A549 (cell line): Measurements from ENCODE around the gene MAN2C1. TPM values are rescaled to one million over a fixed set of nuclear protein-coding genes. Genes with fewer than 3 reads are reported as not detected.

ENCODE experiments used
- ATAC-seq, 2 experiments: fragments of 200-7000 bp in 1 of 2; fragments of >200 bp in 1 of 2; cut with Nextera tagmentation in 1 of 2; cut with Tn5 transposase in 1 of 2; 3 replicates each; pipeline versions ENCODE4 v1.8.0 to v1.9.1; 2018 to 2020; ENCODE audit warnings: mild to moderate bottlenecking in 1 of 2, moderate library complexity in 1 of 2
- CTCF ChIA-PET: fragments of 300-600 bp; sonication (Branson Sonifier 250); formaldehyde crosslinking; extraction: SDS; loops from one replicate; lab custom pipeline; 2021; ENCODE audit warnings: antibody characterized with exemption, inconsistent platforms; lab: Yijun Ruan, JAX
- POLR2A ChIA-PET: fragments of 350-600 bp; formaldehyde crosslinking; extraction: SDS; loops from one replicate; lab custom pipeline; 2021; ENCODE audit warnings: antibody characterized with exemption, inconsistent platforms; lab: Yijun Ruan, JAX
- DNase-seq, 2 experiments: peaks; one replicate each; pipeline versions ENCODE4 v3.0.0 to v3.0.0-alpha.2; 2011 to 2016; ENCODE audit warnings: low read depth in 1 of 2, low spot score in 1 of 2
- FAIRE-seq: peaks from 2 replicates; lab custom pipeline; 2011; peaks lifted over from hg19 to GRCh38; lab: Jason Lieb, UNC
- H3K27ac ChIP-seq, 2 experiments: fragments of >200 bp; sonication (Bioruptor Twin); formaldehyde crosslinking; 3 replicates each; pipeline ENCODE4 v1.5.1; 2016 to 2017
- H3K4me1 ChIP-seq: fragments of >200 bp; sonication (Bioruptor Twin); formaldehyde crosslinking; 3 replicates; pipeline ENCODE4 v1.6.1; 2016
- H3K4me2 ChIP-seq: fragments of >200 bp; sonication (Bioruptor Twin); formaldehyde crosslinking; 3 replicates; pipeline ENCODE4 v1.6.1; 2016
- H3K4me3 ChIP-seq: fragments of >200 bp; sonication (Bioruptor Twin); formaldehyde crosslinking; 3 replicates; pipeline ENCODE4 v1.5.1; 2016
- H3K9me3 ChIP-seq: fragments of >200 bp; sonication (Bioruptor Twin); formaldehyde crosslinking; 3 replicates; pipeline ENCODE4 v1.6.1; 2016
- BCL3 ChIP-seq: fragments of >200 bp; sonication (Bioruptor Twin); formaldehyde crosslinking; IDR thresholded peaks from 3 replicates; pipeline ENCODE4 v1.6.1; 2016
- CEBPB ChIP-seq, 2 experiments: fragments of >200 bp in 1 of 2; sonication (Bioruptor Twin) in 1 of 2; formaldehyde crosslinking in 1 of 2; IDR thresholded peaks; 2 replicates each; pipeline ENCODE4 v1.6.1; 2012 to 2016
- CHD2 ChIP-seq: fragments of 150-350 bp; IDR thresholded peaks from 2 replicates; pipeline ENCODE4 v1.6.1; 2014; ENCODE audit warnings: low read length; ENCODE audit not compliant: partially characterized antibody
- CTCF ChIP-seq: fragments of >200 bp; sonication (Bioruptor Twin); formaldehyde crosslinking; IDR thresholded peaks from 3 replicates; pipeline ENCODE4 v1.5.1; 2016
- EHF ChIP-seq: fragments of 250-450 bp; sonication (Bioruptor Pico); IDR thresholded peaks from 2 replicates; pipeline ENCODE4 v1.5.0; 2020; ENCODE audit warnings: mild to moderate bottlenecking
- ELK1 ChIP-seq: fragments of 150-350 bp; IDR thresholded peaks from 2 replicates; pipeline ENCODE4 v1.6.1; 2014; ENCODE audit warnings: low read depth, mild to moderate bottlenecking, low read length
- EP300 ChIP-seq, 2 experiments: fragments of >200 bp; sonication (Bioruptor Twin); formaldehyde crosslinking; IDR thresholded peaks; 2 replicates in 1 of 2; 3 replicates in 1 of 2; pipeline ENCODE4 v1.6.1; 2016 to 2017
- HDAC2 ChIP-seq: fragments of 200-600 bp; sonication (generic); IDR thresholded peaks from 2 replicates; pipeline ENCODE4 v1.6.1; 2016
- HMGXB4 ChIP-seq: fragments of 250-450 bp; sonication (Bioruptor Pico); IDR thresholded peaks from 2 replicates; pipeline ENCODE4 v1.5.0; 2021; ENCODE audit warnings: mild to moderate bottlenecking, moderate library complexity, borderline replicate concordance
- HOXB5 ChIP-seq: fragments of 250-450 bp; sonication (Bioruptor Pico); IDR thresholded peaks from 2 replicates; pipeline ENCODE4 v1.5.0; 2020; ENCODE audit warnings: mild to moderate bottlenecking, moderate library complexity
- JUN ChIP-seq, 2 experiments: fragments of >200 bp; sonication (Bioruptor Twin); formaldehyde crosslinking; IDR thresholded peaks; 2 replicates in 1 of 2; 3 replicates in 1 of 2; pipeline ENCODE4 v1.6.1; 2016 to 2017
- KDM5A ChIP-seq: fragments of 200-600 bp; sonication (generic); IDR thresholded peaks from 2 replicates; pipeline ENCODE4 v1.6.1; 2016; ENCODE audit warnings: antibody characterized with exemption, mild to moderate bottlenecking
- MAFK ChIP-seq: fragments of 450-650 bp; IDR thresholded peaks from 2 replicates; pipeline ENCODE4 v1.6.1; 2014; ENCODE audit not compliant: partially characterized antibody
- MAZ ChIP-seq: fragments of 150-350 bp; IDR thresholded peaks from 2 replicates; pipeline ENCODE4 v1.6.1; 2014; ENCODE audit warnings: antibody characterized with exemption, low read depth, low read length, borderline replicate concordance
- POLR2AphosphoS2 ChIP-seq: conservative IDR thresholded peaks from 2 replicates; pipeline ENCODE4 v1.6.1; 2012; ENCODE audit warnings: low read length, improper control_type of control experiment, inconsistent platforms
- RCOR1 ChIP-seq: fragments of 150-350 bp; IDR thresholded peaks from 2 replicates; pipeline ENCODE4 v1.6.1; 2014; ENCODE audit warnings: antibody characterized with exemption, low read length, low read depth
- REST ChIP-seq: fragments of 200-600 bp; sonication (generic); IDR thresholded peaks from 2 replicates; pipeline ENCODE4 v1.6.1; 2016; ENCODE audit warnings: antibody characterized with exemption, mild to moderate bottlenecking, moderate library complexity
- RNF2 ChIP-seq: fragments of 200-600 bp; sonication (generic); IDR thresholded peaks from 2 replicates; pipeline ENCODE4 v1.6.1; 2016; ENCODE audit warnings: low read depth, mild to moderate bottlenecking, antibody characterized with exemption, moderate library complexity, borderline replicate concordance
- ZFP36 ChIP-seq: fragments of 450-650 bp; IDR thresholded peaks from 2 replicates; pipeline ENCODE4 v1.6.1; 2014; ENCODE audit warnings: borderline replicate concordance; ENCODE audit not compliant: partially characterized antibody
- WGBS: methylation state at CpG from one replicate; pipeline ENCODE4 v1.1.6; 2017; ENCODE audit errors: missing lambda C conversion rate; 5-methylcytosine and 5-hydroxymethylcytosine counted together
- polyA plus RNA-seq, 4 experiments: library from polyadenylated mRNA; depleted of rRNA in 3 of 4; stranded (reverse); fragments of >200 nt; fragmentation: RNase III in 1 of 4; extraction: RNeasy Plus Mini Kit Qiagen cat#74134 plus additional on column Dnase treatment in 1 of 4; gene quantifications; 2 replicates in 3 of 4; 3 replicates in 1 of 4; pipeline ENCODE4 v1.2.3, GENCODE V29; 2011 to 2017

The MAN2C1 gene
- polyA plus RNA-seq, 2 of the 4 experiments (the other 2 are of a cell fraction), result 47.7 to 117 TPM

GRCh38 chr15:75339531-75340240 lies 28.7 kb downstream of the MAN2C1 start (continued):
- TF ChIP-seq BCL3 (no peak), MAZ (no peak), HMGXB4 (CRISPR knock-in tag) (no peak), REST (no peak), KDM5A (no peak)
- TF ChIP-seq, all 56 proteins: peak for 0

GRCh38 chr15:75338661-75339240 lies 29.7 kb downstream of the MAN2C1 start:
- H3K4me1 ChIP-seq, result peaks cover 11% of the 10 kb centered on the region; the same call in 2 of the 3 replicates
- CTCF ChIA-PET, result interaction anchor here (0.8 to 1.3 kb wide), 2 partner anchors 31 to 301 kb away, joined by 3 read pairs; partner anchors contain the start of gene IMP3
- H3K27ac ChIP-seq, result no peak overlapping the region
- no peak overlapping the region for H3K4me2 ChIP-seq
- ATAC-seq (no peak), DNase-seq (no peak), FAIRE-seq (no peak)
- no peak for TF ChIP-seq BCL3
- TF ChIP-seq ELK1, result no peak
- TF ChIP-seq CHD2, result no peak
- no peak for TF ChIP-seq HOXB5 (CRISPR knock-in tag)
- TF ChIP-seq CEBPB (IDR thresholded peaks at IDR 0.05), result no peak
- TF ChIP-seq JUN (IDR thresholded peaks at IDR 0.05), result no peak
- no peak for TF ChIP-seq EP300 (IDR thresholded peaks at IDR 0.05)
- TF ChIP-seq HDAC2, result no peak
- no peak for TF ChIP-seq RNF2
- no peak for TF ChIP-seq POLR2AphosphoS2
- TF ChIP-seq ZFP36, result no peak
- TF ChIP-seq MAFK, result no peak
- TF ChIP-seq EHF, result no peak
- no peak for TF ChIP-seq RCOR1
- no peak for TF ChIP-seq CTCF
- no peaks in the 10 kb centered on the region for H3K9me3 ChIP-seq
- WGBS, result 89% methylated on average over 11 of the region's 11 CpGs
- POLR2A ChIA-PET, result no interaction called here
- H3K4me3 ChIP-seq, result no peak overlapping the region
